NCI-H526 treated with DMSO at 0.1 percent for 48 hours (cell line): ENCODE measurements around the gene PRUNE2.
"Not testable (repeated sequence)": the region's sequence is repeated elsewhere in the genome, so short reads cannot be mapped to it uniquely, and the experiment has no call there.

ENCODE experiments used
- DNase-seq: peaks from one replicate; lab custom pipeline; 2025; lab: John Stamatoyannopoulos, UW

The PRUNE2 gene

GRCh38 chr9:76598981-76599380 lies 306.9 kb downstream of the PRUNE2 start:
- no peak for DNase-seq

- DNase-seq, result no peak
Measured at GRCh38 chr9:76595645-76596044, 310.3 kb downstream of the PRUNE2 start.

GRCh38 chr9:76594764-76595424 lies 311.0 kb downstream of the PRUNE2 start:
- no peak for DNase-seq

- DNase-seq, result not testable (repeated sequence)
Measured at GRCh38 chr9:76593961-76594735, 311.8 kb downstream of the PRUNE2 start.

- no peak for DNase-seq
Measured at GRCh38 chr9:76592974-76593347, 313.0 kb downstream of the PRUNE2 start.

GRCh38 chr9:76592091-76592973 lies 313.6 kb downstream of the PRUNE2 start:
- no peak for DNase-seq

GRCh38 chr9:76591256-76591950 lies 314.5 kb downstream of the PRUNE2 start:
- DNase-seq, result no peak

- no peak for DNase-seq
Measured at GRCh38 chr9:76588316-76588715, 317.6 kb downstream of the PRUNE2 start.

GRCh38 chr9:76586390-76587314 lies 319.3 kb downstream of the PRUNE2 start:
- peak; percentile 10 for DNase-seq

GRCh38 chr9:76585487-76586389 lies 320.2 kb downstream of the PRUNE2 start:
- DNase-seq, result no peak

GRCh38 chr9:76583256-76583655 lies 322.7 kb downstream of the PRUNE2 start:
- DNase-seq, result no peak

GRCh38 chr9:76581731-76582130 lies 324.2 kb downstream of the PRUNE2 start:
- no peak for DNase-seq

GRCh38 chr9:76580820-76581219 lies 325.1 kb downstream of the PRUNE2 start:
- DNase-seq, result no peak

- no peak for DNase-seq
Measured at GRCh38 chr9:76580188-76580587, 325.7 kb downstream of the PRUNE2 start.

- no peak for DNase-seq
Measured at GRCh38 chr9:76576344-76576743, 329.6 kb downstream of the PRUNE2 start.

GRCh38 chr9:76575761-76576160 lies 330.2 kb downstream of the PRUNE2 start:
- DNase-seq, result no peak

GRCh38 chr9:76573905-76574760 lies 331.8 kb downstream of the PRUNE2 start:
- DNase-seq, result no peak

GRCh38 chr9:76573408-76573807 lies 332.5 kb downstream of the PRUNE2 start:
- DNase-seq, result no peak

- DNase-seq, result no peak
Measured at GRCh38 chr9:76572151-76572550, 333.8 kb downstream of the PRUNE2 start.
